Jurkat, Clone E6-1 (cell line): ENCODE measurements around the gene LECT2.

Experiments used
- DNase-seq: peaks from one replicate; pipeline ENCODE4 v3.0.0-alpha.2; 2011; ENCODE audit warnings: low read depth, low spot score
- H3K4me3 ChIP-seq: 2 replicates; pipeline ENCODE4 v1.5.1; 2011; ENCODE audit warnings: mild to moderate bottlenecking, low read length, control low read depth, moderate library complexity

The LECT2 gene

GRCh38 chr5:135980620-135981019 is 25.8 kb upstream of the LECT2 start:
- no peak for DNase-seq
- H3K4me3 ChIP-seq = no peak overlapping the region

- no peak overlapping the region for H3K4me3 ChIP-seq
Measured at GRCh38 chr5:135979510-135979909, 24.7 kb upstream of the LECT2 start.

GRCh38 chr5:135978993-135979392 is 24.2 kb upstream of the LECT2 start:
- DNase-seq = no peak
- H3K4me3 ChIP-seq = no peak overlapping the region

More at GRCh38 chr5:135979510-135979909, 24.7 kb upstream of the LECT2 start:
- DNase-seq = no peak

GRCh38 chr5:135978212-135978631 is 23.4 kb upstream of the LECT2 start:
- no peak overlapping the region for H3K4me3 ChIP-seq
- no peak for DNase-seq

- DNase-seq = peak; percentile 32
- no peak overlapping the region for H3K4me3 ChIP-seq
Measured at GRCh38 chr5:135977375-135977928, 22.7 kb upstream of the LECT2 start.

- no peak overlapping the region for H3K4me3 ChIP-seq
- no peak for DNase-seq
Measured at GRCh38 chr5:135976216-135976615, 21.4 kb upstream of the LECT2 start.

- DNase-seq = no peak
- no peak overlapping the region for H3K4me3 ChIP-seq
Measured at GRCh38 chr5:135975122-135975521, 20.3 kb upstream of the LECT2 start.

GRCh38 chr5:135974021-135974600 is 19.3 kb upstream of the LECT2 start:
- no peak for DNase-seq
- H3K4me3 ChIP-seq = no peak overlapping the region

GRCh38 chr5:135973323-135974020 is 18.7 kb upstream of the LECT2 start:
- no peak for DNase-seq
- no peak overlapping the region for H3K4me3 ChIP-seq

- no peak overlapping the region for H3K4me3 ChIP-seq
- DNase-seq = no peak
Measured at GRCh38 chr5:135971701-135972100, 16.9 kb upstream of the LECT2 start.

GRCh38 chr5:135966790-135967189 is 12.0 kb upstream of the LECT2 start:
- no peak overlapping the region for H3K4me3 ChIP-seq

GRCh38 chr5:135966165-135966564 is 11.4 kb upstream of the LECT2 start:
- no peak for DNase-seq
- H3K4me3 ChIP-seq = no peak overlapping the region

More at GRCh38 chr5:135966790-135967189, 12.0 kb upstream of the LECT2 start:
- no peak for DNase-seq

- DNase-seq = no peak
Measured at GRCh38 chr5:135965504-135965903, 10.7 kb upstream of the LECT2 start.

GRCh38 chr5:135964670-135965320 is 10.0 kb upstream of the LECT2 start:
- H3K4me3 ChIP-seq = no peak overlapping the region
- DNase-seq = no peak

More at GRCh38 chr5:135965504-135965903, 10.7 kb upstream of the LECT2 start:
- no peak overlapping the region for H3K4me3 ChIP-seq

GRCh38 chr5:135955525-135955924 is 742 bp upstream of the LECT2 start:
- DNase-seq = no peak
- H3K4me3 ChIP-seq = no peak overlapping the region

GRCh38 chr5:135953850-135954249 is 933 bp downstream of the LECT2 start:
- H3K4me3 ChIP-seq = no peak overlapping the region
- DNase-seq = no peak

- no peak for DNase-seq
- no peak overlapping the region for H3K4me3 ChIP-seq
Measured at GRCh38 chr5:135952683-135953082, 2.1 kb downstream of the LECT2 start.

GRCh38 chr5:135951807-135952206 is 3.0 kb downstream of the LECT2 start:
- H3K4me3 ChIP-seq = no peak overlapping the region
- DNase-seq = no peak

- H3K4me3 ChIP-seq = no peak overlapping the region
- no peak for DNase-seq
Measured at GRCh38 chr5:135951257-135951656, 3.5 kb downstream of the LECT2 start.

GRCh38 chr5:135950611-135951010 is 4.2 kb downstream of the LECT2 start:
- no peak overlapping the region for H3K4me3 ChIP-seq
- peak; percentile 10 for DNase-seq
